ENCODE results near the gene OTOF.

DNA sequence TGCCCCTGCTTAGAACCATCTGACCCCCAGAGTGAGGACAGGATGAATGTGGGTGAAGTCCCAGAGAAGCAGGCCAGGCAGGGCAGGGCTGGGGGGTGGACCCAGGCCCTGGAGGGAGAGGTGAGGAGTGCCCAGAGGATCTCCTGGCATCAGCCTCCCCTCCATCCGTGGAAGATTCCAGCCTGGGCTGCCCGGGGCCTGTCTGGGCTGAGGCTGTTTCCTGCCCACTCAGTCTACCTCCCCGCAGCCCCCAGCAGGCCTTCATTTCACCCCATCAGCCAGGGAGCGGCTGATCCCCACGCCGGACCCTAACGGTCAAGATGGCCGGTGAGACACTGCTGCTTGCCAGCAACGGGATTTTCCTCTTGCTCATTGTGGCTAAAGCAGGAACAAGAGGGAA is 35.3 kb upstream of the OTOF start:
- TF ChIP-seq, protein P1, sequence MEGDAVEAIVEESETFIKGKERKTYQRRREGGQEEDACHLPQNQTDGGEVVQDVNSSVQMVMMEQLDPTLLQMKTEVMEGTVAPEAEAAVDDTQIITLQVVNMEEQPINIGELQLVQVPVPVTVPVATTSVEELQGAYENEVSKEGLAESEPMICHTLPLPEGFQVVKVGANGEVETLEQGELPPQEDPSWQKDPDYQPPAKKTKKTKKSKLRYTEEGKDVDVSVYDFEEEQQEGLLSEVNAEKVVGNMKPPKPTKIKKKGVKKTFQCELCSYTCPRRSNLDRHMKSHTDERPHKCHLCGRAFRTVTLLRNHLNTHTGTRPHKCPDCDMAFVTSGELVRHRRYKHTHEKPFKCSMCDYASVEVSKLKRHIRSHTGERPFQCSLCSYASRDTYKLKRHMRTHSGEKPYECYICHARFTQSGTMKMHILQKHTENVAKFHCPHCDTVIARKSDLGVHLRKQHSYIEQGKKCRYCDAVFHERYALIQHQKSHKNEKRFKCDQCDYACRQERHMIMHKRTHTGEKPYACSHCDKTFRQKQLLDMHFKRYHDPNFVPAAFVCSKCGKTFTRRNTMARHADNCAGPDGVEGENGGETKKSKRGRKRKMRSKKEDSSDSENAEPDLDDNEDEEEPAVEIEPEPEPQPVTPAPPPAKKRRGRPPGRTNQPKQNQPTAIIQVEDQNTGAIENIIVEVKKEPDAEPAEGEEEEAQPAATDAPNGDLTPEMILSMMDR (conservative IDR thresholded peaks at IDR 0.05 in 1 of 2, IDR thresholded peaks at IDR 0.05 in 1 of 2; ENCODE audit: low read depth in 1 of 2, low read length in 2 of 2): no peak
- no peak for TF ChIP-seq EZH2 (IDR thresholded peaks at IDR 0.05; ENCODE audit: low read length, missing control alignments)
